Head of caudate nucleus (tissue), 42 donors: ENCODE measurements around the gene TMEM92.
A peak's percentile ranks its signal among the peaks of the same experiment; 100 is the strongest.
"Not testable (repeated sequence)": the region's sequence is repeated elsewhere in the genome, so short reads cannot be mapped to it uniquely, and the experiment has no call there.

Experiments used
- DNase-seq, 42 donors: peaks; one replicate each; pipeline versions ENCODE4 v3.0.0 to v3.0.0-alpha.2; 2020 to 2021; ENCODE audit warnings: mixed read lengths in 7 of 42
- intact Hi-C: fragments of 100-400 bp; cut with DNase I; formaldehyde crosslinking; loops from one replicate; pipeline ENCODE4 v1.15.0; 2022

TMEM92 gene

DNA sequence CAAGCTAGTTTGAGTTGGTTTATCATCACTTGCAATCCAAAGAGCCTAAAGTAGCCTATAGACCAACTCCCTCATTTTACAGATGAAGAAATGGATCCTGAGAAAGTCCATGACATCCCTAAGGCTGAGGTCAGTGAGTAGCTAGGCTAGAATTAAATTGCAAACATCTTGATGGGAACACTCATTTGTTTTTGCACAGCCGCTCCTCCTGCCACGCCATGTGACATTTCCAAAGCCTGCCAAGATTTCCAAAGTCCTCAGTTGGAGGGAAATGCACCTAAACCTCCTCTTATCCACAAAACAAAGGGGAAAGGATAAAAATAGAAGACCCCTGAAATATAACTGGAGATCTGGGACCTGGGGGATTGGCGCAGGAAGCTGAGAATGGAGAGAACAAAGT, 15.0 kb downstream of the TMEM92 start:
- no peak for DNase-seq
- intact Hi-C loops, result no loop called here

DNA sequence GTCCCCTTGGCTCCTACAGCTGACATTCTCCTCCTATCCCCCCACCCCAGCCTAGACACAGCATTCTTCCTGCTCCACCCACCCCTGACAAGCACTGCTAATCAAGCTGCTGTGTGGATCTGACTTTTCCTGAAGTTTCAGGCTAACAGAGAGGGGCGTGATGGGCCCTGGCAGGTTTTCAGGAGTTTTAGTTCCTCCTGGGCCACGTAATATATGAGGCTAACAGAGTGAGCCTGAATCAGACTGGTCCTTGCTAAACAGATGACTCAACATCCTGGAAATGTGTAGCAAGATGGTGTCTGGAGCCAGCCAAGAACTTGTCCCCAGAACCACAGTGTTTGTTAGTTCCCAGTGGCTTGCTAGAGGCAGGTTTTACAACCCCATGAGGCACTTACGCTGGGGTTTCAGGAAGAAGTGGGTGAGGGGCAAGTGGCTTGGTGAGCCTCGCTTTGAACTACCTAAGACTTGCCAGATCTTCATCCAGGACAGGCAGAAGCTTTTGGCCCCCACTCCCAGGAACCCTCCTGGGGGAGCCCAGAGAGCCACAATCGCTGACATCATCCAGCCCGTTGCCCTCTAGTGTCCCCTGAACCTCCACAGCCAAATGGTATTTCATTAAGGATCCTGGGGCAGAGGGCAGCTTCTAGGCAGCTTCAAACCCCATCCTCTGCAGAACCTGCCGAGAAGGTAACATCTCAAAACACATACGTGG, 15.9 kb downstream of the TMEM92 start:
- peak in 20 of 42 donors; percentile 13 to 78 (median 30) for DNase-seq
- intact Hi-C loops, result no loop called here

- intact Hi-C loops, result no loop called here
- no peak for DNase-seq
Observed at GRCh38 chr17:50290933-50291332, 16.7 kb downstream of the TMEM92 start.

GRCh38 chr17:50292465-50292864, 18.2 kb downstream of the TMEM92 start:
- DNase-seq, result no peak
- intact Hi-C loops, result no loop called here

DNA sequence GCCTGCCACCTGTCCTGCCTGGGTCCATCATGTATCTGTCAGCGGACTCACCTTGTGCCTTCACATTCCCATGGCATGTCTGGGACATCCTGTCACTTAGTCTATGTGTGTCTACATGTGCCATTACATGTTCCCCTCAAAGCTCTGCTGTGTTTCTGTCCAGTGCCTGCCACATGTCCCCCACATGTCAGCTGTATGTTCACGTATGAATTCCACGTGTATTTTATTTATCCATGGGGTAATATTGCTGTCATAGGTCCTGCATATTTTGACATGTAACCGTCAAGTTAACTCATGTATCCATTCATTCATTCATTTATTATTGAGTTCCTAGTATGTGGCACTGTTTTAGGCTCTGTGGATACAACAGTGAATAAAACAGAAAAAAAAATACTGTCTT, 20.8 kb downstream of the TMEM92 start:
- DNase-seq, result no peak
- intact Hi-C loops, result no loop called here

DNA sequence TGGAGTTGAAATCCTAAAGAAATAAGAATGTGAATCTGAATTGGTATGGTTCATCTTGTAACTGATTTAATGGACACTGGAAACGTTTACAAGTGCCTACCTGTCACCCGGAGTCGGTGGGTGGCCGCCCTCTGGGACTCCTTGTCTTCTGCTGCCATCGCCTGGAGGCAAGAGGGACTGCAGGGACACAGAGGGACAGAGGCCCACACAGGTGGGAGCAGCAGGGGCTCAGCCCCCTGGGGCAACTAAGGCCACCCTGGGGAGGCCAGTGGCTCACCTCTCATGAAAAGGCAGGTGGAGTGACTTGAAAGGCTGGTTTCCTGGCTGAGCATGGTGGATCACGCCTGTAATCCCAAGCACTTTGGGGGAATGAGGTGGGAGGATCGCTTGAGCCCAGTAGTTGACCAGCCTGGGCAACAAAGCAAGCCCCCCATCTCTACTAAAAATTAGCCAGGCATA, 23.2 kb downstream of the TMEM92 start:
- intact Hi-C loops, result loop anchor here (2.0 kb wide), 1 partner anchor 97 kb away; the partner anchor contains the start of gene COL1A1
- DNase-seq, result peak; percentile 65 to 91 (median 80)

GRCh38 chr17:50298018-50298417, 23.8 kb downstream of the TMEM92 start:
- intact Hi-C loops, result no loop called here
- DNase-seq, result no peak

GRCh38 chr17:50299776-50300175, 25.5 kb downstream of the TMEM92 start:
- intact Hi-C loops, result no loop called here
- no peak for DNase-seq

- DNase-seq, intact Hi-C loops: not testable (repeated sequence)
Observed at GRCh38 chr17:50300824-50301223, 26.6 kb downstream of the TMEM92 start.

DNA sequence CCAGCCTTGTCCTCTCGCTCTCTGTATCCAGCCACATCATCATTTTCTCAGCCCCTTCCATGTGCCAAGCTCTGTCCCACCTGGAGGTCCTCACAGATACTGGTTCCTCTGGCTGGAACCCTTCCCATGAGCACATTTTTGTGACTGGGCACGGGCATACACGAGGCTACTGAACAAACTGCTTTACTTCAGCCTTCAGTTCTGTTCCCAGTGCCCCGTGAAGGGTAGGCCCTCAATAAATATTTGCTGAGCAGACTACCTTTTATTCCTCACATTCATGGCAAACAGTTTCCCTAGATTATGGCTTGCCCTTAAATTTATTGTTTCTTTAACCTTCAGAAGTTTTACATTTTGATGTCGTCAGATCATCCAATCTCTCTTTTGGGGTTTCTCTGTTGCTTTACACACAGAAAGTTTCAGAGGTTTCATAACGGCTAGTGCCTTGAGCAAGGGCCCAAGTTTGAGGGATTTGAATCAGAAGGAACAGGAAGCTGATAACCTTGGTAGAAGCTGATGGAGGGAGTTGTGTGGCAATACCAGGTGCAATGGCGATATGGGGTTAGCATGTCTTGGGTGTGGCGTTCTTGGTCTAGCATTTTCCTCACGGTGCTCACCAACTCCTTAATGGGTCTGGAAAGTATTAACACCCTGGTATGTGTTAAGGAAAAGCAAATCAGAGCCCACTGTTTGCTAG, 27.8 kb downstream of the TMEM92 start:
- intact Hi-C loops, result no loop called here
- DNase-seq, result no peak

- DNase-seq, result no peak
- intact Hi-C loops, result no loop called here
Observed at GRCh38 chr17:50303051-50303450, 28.8 kb downstream of the TMEM92 start.

DNA sequence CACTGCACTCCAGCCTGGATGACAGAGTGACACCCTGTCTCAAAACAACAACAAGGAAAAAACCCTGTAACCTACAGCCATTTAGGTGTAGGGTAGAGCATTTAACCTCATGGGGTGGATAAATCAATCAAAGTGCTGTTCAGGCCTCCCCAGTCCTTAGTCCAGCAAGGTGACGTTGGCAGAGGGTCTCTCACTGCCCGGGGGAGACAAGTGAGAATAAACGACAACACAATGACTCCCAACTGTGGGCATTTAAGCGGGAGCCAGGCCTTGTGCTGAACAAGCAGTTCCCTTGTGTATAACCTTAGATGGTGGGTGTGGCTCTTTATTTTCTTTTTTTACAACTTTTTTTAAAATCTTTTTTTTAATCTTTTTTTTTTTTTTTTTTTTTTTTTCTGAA, 29.3 kb downstream of the TMEM92 start:
- intact Hi-C loops, result no loop called here
- DNase-seq, result no peak

DNA sequence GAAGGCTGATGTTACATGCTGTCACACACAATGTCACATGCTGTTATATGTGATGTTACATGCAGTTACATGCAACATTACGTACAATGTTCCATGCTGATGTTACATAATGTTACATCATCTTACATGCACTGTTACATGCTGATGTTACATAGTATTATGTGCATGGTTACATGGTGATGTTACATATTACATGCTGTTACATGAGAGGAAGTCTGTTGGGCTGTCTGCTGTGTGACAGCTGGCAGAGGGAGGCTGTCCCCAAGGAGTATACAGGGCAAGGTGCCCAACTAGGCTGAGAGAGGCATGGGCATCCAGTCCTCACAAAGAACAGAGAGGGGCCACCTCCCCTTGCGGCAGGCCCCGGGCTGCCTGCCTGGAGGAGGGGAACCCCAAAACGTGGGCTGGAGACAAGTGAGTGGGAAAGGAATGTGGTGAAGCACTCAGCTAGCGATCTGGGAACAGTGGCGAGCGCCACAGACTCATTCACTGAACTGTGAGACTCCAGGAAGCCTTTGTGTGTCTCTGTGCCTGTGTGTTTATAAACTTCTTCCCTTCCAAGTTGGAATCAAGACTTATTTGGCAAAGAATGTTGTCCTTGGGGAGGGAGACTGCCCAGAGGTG, 30.6 kb downstream of the TMEM92 start:
- peak in 15 of 42 donors; percentile 8 to 48 (median 17) for DNase-seq
- intact Hi-C loops, result no loop called here

GRCh38 chr17:50307654-50308053, 33.4 kb downstream of the TMEM92 start:
- DNase-seq, result no peak
- intact Hi-C loops, result no loop called here

DNA sequence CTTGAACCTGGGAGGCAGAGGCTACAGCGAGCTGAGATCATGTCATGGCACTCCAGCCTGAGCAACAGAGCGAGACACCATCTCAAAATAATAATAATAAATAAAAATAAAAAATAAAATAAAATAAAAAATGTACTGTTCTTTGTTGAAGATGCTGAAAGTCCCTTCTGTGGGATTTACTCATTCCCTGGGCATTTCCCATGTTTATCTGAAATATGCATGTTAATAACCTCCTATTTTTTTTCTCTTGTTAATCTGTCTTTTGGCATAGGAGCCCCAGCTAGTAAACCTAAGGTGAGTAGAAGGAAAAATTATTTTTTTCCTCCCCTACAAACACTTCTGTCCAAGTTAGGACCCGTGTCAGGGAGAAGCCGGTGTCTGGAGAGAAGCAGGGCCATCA, 34.4 kb downstream of the TMEM92 start:
- intact Hi-C loops, result no loop called here
- DNase-seq, result no peak

- no peak for DNase-seq
- intact Hi-C loops, result no loop called here
Observed at GRCh38 chr17:50310455-50311111, 36.3 kb downstream of the TMEM92 start.

- intact Hi-C loops, result no loop called here
Observed at GRCh38 chr17:50311112-50311460, 36.8 kb downstream of the TMEM92 start.

GRCh38 chr17:50311483-50311882, 37.2 kb downstream of the TMEM92 start:
- intact Hi-C loops, result no loop called here
- no peak for DNase-seq

More at GRCh38 chr17:50311112-50311460, 36.8 kb downstream of the TMEM92 start:
- no peak for DNase-seq

GRCh38 chr17:50312308-50312707, 38.0 kb downstream of the TMEM92 start:
- no peak for DNase-seq
- intact Hi-C loops, result no loop called here
